OCI-LY7 (cell line): ENCODE results near the gene IL17RA. TPM values are rescaled to one million over a fixed set of nuclear protein-coding genes. Genes with fewer than 3 reads are reported as not detected.

Source experiments
- BruUV-seq: library from RNA; stranded (reverse); fragments of 400-500 nt; replicated peaks from 2 replicates; lab custom pipeline; 2021; lab: Mats Ljungman, UMichigan
- CTCF ChIA-PET: fragments of 300-600 bp; sonication (Branson Sonifier 250); formaldehyde crosslinking; loops from one replicate; lab custom pipeline; 2022; ENCODE audit warnings: antibody characterized with exemption; ENCODE audit not compliant: unreplicated experiment; lab: Charles Lee
- POLR2A ChIA-PET: fragments of 300-600 bp; sonication (Branson Sonifier 250); formaldehyde crosslinking; loops from one replicate; lab custom pipeline; 2022; ENCODE audit warnings: antibody characterized with exemption; lab: Charles Lee
- DNase-seq: peaks from one replicate; pipeline ENCODE4 v3.0.0-alpha.2; 2015; ENCODE audit warnings: low spot score
- H2AFZ ChIP-seq: fragments of 200-600 bp; sonication (generic), shearing (Covaris generic); 2 replicates; pipeline ENCODE4 v1.6.1; 2014; ENCODE audit warnings: mild to moderate bottlenecking, antibody characterized with exemption, low read length, moderate library complexity
- H3K27ac ChIP-seq: fragments of 200-600 bp; sonication (generic); 2 replicates; pipeline ENCODE4 v1.5.1; 2014; ENCODE audit warnings: mixed run types, low read depth, mild to moderate bottlenecking, moderate library complexity, low read length, inconsistent platforms; ENCODE audit not compliant: poor library complexity, severe bottlenecking
- H3K36me3 ChIP-seq: fragments of 200-600 bp; sonication (generic); 2 replicates; pipeline ENCODE4 v1.6.1; 2014; ENCODE audit warnings: mild to moderate bottlenecking, antibody characterized with exemption, low read length, moderate library complexity, mixed read lengths; ENCODE audit not compliant: insufficient read depth
- H3K4me1 ChIP-seq: fragments of 200-600 bp; sonication (generic); 2 replicates; pipeline ENCODE4 v1.5.1; 2014; ENCODE audit warnings: mild to moderate bottlenecking, low read length; ENCODE audit not compliant: insufficient read depth, poor library complexity, severe bottlenecking
- H3K4me2 ChIP-seq: fragments of 200-600 bp; sonication (generic); 2 replicates; pipeline ENCODE4 v1.6.1; 2014; ENCODE audit warnings: mild to moderate bottlenecking, low read length
- H3K4me3 ChIP-seq: fragments of 200-600 bp; sonication (generic); 2 replicates; pipeline ENCODE4 v1.5.1; 2014; ENCODE audit warnings: mild to moderate bottlenecking, low read depth, low read length; ENCODE audit not compliant: poor library complexity, severe bottlenecking
- H3K79me2 ChIP-seq: fragments of 200-600 bp; sonication (generic); 2 replicates; pipeline ENCODE4 v1.6.1; 2016; ENCODE audit warnings: low read depth, mild to moderate bottlenecking, low read length, moderate library complexity, mixed read lengths; ENCODE audit not compliant: insufficient read depth
- H3K9me2 ChIP-seq: fragments of 200-600 bp; sonication (generic); 2 replicates; pipeline ENCODE4 v1.6.1; 2016; ENCODE audit warnings: mild to moderate bottlenecking, low read length, mixed read lengths; ENCODE audit not compliant: insufficient read depth
- H3K9me3 ChIP-seq: fragments of 200-600 bp; sonication (generic); 2 replicates; pipeline ENCODE4 v1.6.1; 2014; ENCODE audit warnings: mild to moderate bottlenecking, mixed run types, low read length, mixed read lengths
- H4K20me1 ChIP-seq: fragments of 200-600 bp; sonication (generic); 2 replicates; pipeline ENCODE4 v1.6.1; 2014; ENCODE audit warnings: mild to moderate bottlenecking, antibody characterized with exemption, low read length, moderate library complexity, mixed read lengths; ENCODE audit not compliant: insufficient read depth
- CTCF ChIP-seq: fragments of 200-600 bp; sonication (generic); conservative IDR thresholded peaks from 2 replicates; pipeline ENCODE4 v1.5.1; 2014; ENCODE audit warnings: mild to moderate bottlenecking, antibody characterized with exemption, low read length, moderate library complexity, mixed read lengths
- EZH2phosphoT487 ChIP-seq: fragments of 200-600 bp; sonication (generic); IDR thresholded peaks from 2 replicates; pipeline ENCODE4 v1.6.1; 2018; ENCODE audit warnings: low read depth, borderline replicate concordance, mild to moderate bottlenecking, mixed run types, antibody characterized with exemption, low read length, moderate library complexity, mixed read lengths
- intact Hi-C: fragments of 100-400 bp; cut with micrococcal nuclease; formaldehyde crosslinking; loops from one replicate; pipeline ENCODE4 v1.10.0; 2022; ENCODE audit not compliant: unreplicated experiment
- total RNA-seq, 2 experiments: library from RNA; depleted of rRNA in 1 of 2; stranded (reverse); fragments of >200 nt in 1 of 2; shearing (Covaris generic) in 1 of 2; gene quantifications; 2 replicates each; pipeline ENCODE4 v1.2.3, GENCODE V29; 2014 to 2022

Gene IL17RA
- total RNA-seq, 2 experiments from 2014 or later = 7.8 to 10.9 TPM

GRCh38 chr22:17149076-17149815 lies 64.4 kb downstream of the IL17RA start:
- H3K9me2 ChIP-seq = no peaks in the 10 kb centered on the region
- H3K4me1 ChIP-seq = no peaks in the 10 kb centered on the region
- no peak overlapping the region for H2AFZ ChIP-seq
- H3K4me2 ChIP-seq = no peak overlapping the region
- H3K36me3 ChIP-seq = peaks cover 63% of the 10 kb centered on the region
- no peak overlapping the region for H3K4me3 ChIP-seq
- BruUV-seq = no TSS peak
- peaks cover 13% of the 10 kb centered on the region; the same call in 1 of the 2 replicates for H4K20me1 ChIP-seq
- H3K27ac ChIP-seq = no peak overlapping the region
- intact Hi-C loops = no loop called here
- CTCF ChIA-PET = no interaction called here
- no peak for DNase-seq
- TF ChIP-seq EZH2phosphoT487 = no peak
- no peak for TF ChIP-seq CTCF
- peaks cover 45% of the 10 kb centered on the region for H3K79me2 ChIP-seq
- POLR2A ChIA-PET = interaction anchor here (0.8 kb wide), 1 partner anchor 24 kb away, joined by 3 read pairs; no protein-coding TSS in a partner anchor
- no peaks in the 10 kb centered on the region for H3K9me3 ChIP-seq

GRCh38 chr22:17152340-17152739 lies 67.5 kb downstream of the IL17RA start:
- peaks cover 17% of the 10 kb centered on the region; the same call in 1 of the 2 replicates for H4K20me1 ChIP-seq
- no peak overlapping the region for H3K4me3 ChIP-seq
- BruUV-seq = no TSS peak
- no peak overlapping the region for H3K27ac ChIP-seq
- no peak overlapping the region for H2AFZ ChIP-seq
- H3K36me3 ChIP-seq = peaks cover 53% of the 10 kb centered on the region
- CTCF ChIA-PET = no interaction called here
- TF ChIP-seq EZH2phosphoT487 = no peak
- TF ChIP-seq CTCF = no peak
- no peak overlapping the region for H3K4me2 ChIP-seq
- peaks cover 17% of the 10 kb centered on the region for H3K4me1 ChIP-seq
- H3K9me3 ChIP-seq = no peaks in the 10 kb centered on the region
- DNase-seq = no peak
- POLR2A ChIA-PET = no interaction called here
- intact Hi-C loops = no loop called here
- no peaks in the 10 kb centered on the region for H3K9me2 ChIP-seq
- peaks cover 76% of the 10 kb centered on the region for H3K79me2 ChIP-seq

- ChIA-PET CTCF (interaction anchor here (0.6 kb wide), 1 partner anchor 41 kb away, joined by 3 read pairs; no protein-coding TSS in a partner anchor), POLR2A (no interaction called here)
- H3K36me3 ChIP-seq = peaks cover 53% of the 10 kb centered on the region
- H3K4me3 ChIP-seq = no peak overlapping the region
- H3K27ac ChIP-seq = no peak overlapping the region
- no peaks in the 10 kb centered on the region for H3K9me2 ChIP-seq
- H3K9me3 ChIP-seq = no peaks in the 10 kb centered on the region
- TF ChIP-seq EZH2phosphoT487 (no peak), CTCF (no peak)
- peaks cover 23% of the 10 kb centered on the region for H3K4me1 ChIP-seq
- intact Hi-C loops = no loop called here
- DNase-seq = no peak
- peaks cover 82% of the 10 kb centered on the region for H3K79me2 ChIP-seq
- no TSS peak for BruUV-seq
- H4K20me1 ChIP-seq = peaks cover 23% of the 10 kb centered on the region; the same call in 1 of the 2 replicates
- no peak overlapping the region for H2AFZ ChIP-seq
- H3K4me2 ChIP-seq = no peak overlapping the region
Measured at GRCh38 chr22:17152971-17153370, 68.2 kb downstream of the IL17RA start.
